PC-3 (cell line): ENCODE data around the gene SULT1B1. TPM values are rescaled to one million over a fixed set of nuclear protein-coding genes. Genes with fewer than 3 reads are reported as not detected.

Experiments used
- ATAC-seq: fragments of 200-7000 bp; cut with Tn5 transposase; 2 replicates; pipeline ENCODE4 v1.9.1; 2020; ENCODE audit warnings: mild to moderate bottlenecking, moderate library complexity
- BruUV-seq: library from RNA; stranded (reverse); fragments of 400-500 nt; replicated peaks from 2 replicates; lab custom pipeline; 2021; lab: Mats Ljungman, UMichigan
- CTCF ChIA-PET: fragments of 300-600 bp; sonication (Branson Sonifier 250); formaldehyde crosslinking; loops from one replicate; lab custom pipeline; 2022; ENCODE audit warnings: antibody characterized with exemption; lab: Charles Lee
- POLR2A ChIA-PET: fragments of 300-600 bp; sonication (Branson Sonifier 250); formaldehyde crosslinking; loops from one replicate; lab custom pipeline; 2022; ENCODE audit warnings: antibody characterized with exemption; ENCODE audit not compliant: unreplicated experiment; lab: Charles Lee
- DNase-seq: peaks from one replicate; pipeline ENCODE4 v3.0.0-alpha.2; 2015
- H2AFZ ChIP-seq: fragments of 300-600 bp; sonication (generic); 2 replicates; pipeline ENCODE4 v1.6.0; 2016; ENCODE audit warnings: antibody characterized with exemption, low read length
- H3F3A ChIP-seq: fragments of 300-600 bp; sonication (generic); one replicate; pipeline ENCODE4 v1.6.0; 2017; ENCODE audit warnings: antibody characterized with exemption, low read length, control low read depth, mild to moderate bottlenecking; ENCODE audit not compliant: unreplicated experiment
- H3K27ac ChIP-seq: fragments of 300-600 bp; sonication (generic); 2 replicates; pipeline ENCODE4 v1.5.1; 2016; ENCODE audit warnings: mild to moderate bottlenecking, low read length
- H3K27me3 ChIP-seq: fragments of 300-600 bp; sonication (generic); 2 replicates; pipeline ENCODE4 v1.6.1; 2016; ENCODE audit warnings: low read length, mixed read lengths
- H3K36me3 ChIP-seq: fragments of 300-600 bp; sonication (generic); 2 replicates; pipeline ENCODE4 v1.6.1; 2016; ENCODE audit warnings: low read depth, mixed run types, low read length, mixed read lengths
- H3K4me1 ChIP-seq: fragments of 300-600 bp; sonication (generic); 2 replicates; pipeline ENCODE4 v1.5.1; 2016; ENCODE audit warnings: low read length; ENCODE audit not compliant: insufficient read depth
- H3K4me2 ChIP-seq: fragments of 300-600 bp; sonication (generic); 2 replicates; pipeline ENCODE4 v1.6.0; 2016; ENCODE audit warnings: low read length
- H3K4me3 ChIP-seq: fragments of 300-600 bp; sonication (generic); 2 replicates; pipeline ENCODE4 v1.5.1; 2016; ENCODE audit warnings: mild to moderate bottlenecking, low read length, mixed read lengths
- H3K79me2 ChIP-seq: fragments of 300-600 bp; sonication (generic); 2 replicates; pipeline ENCODE4 v1.6.1; 2017; ENCODE audit warnings: low read length, mixed read lengths
- H3K9ac ChIP-seq: fragments of 300-600 bp; sonication (generic); 2 replicates; pipeline ENCODE4 v1.6.0; 2016; ENCODE audit warnings: mild to moderate bottlenecking, low read length
- H3K9me2 ChIP-seq: fragments of 300-600 bp; sonication (generic); replicated peaks from 2 replicates; pipeline ENCODE4 v1.6.1; 2016; ENCODE audit warnings: mixed run types, low read length, mixed read lengths
- H3K9me3 ChIP-seq: fragments of 300-600 bp; sonication (generic); 2 replicates; pipeline ENCODE4 v1.6.1; 2016; ENCODE audit warnings: low read length, mixed read lengths
- H4K20me1 ChIP-seq: fragments of 300-600 bp; sonication (generic); 2 replicates; pipeline ENCODE4 v1.6.1; 2016; ENCODE audit warnings: low read length, mixed read lengths
- EZH2 ChIP-seq: fragments of 300-600 bp; sonication (generic); IDR thresholded peaks from one replicate; pipeline ENCODE4 v1.6.1; 2017; ENCODE audit warnings: antibody characterized with exemption, mild to moderate bottlenecking, low read length; ENCODE audit not compliant: unreplicated experiment
- EZH2phosphoT487 ChIP-seq: fragments of 300-600 bp; sonication (generic); IDR thresholded peaks from 2 replicates; pipeline ENCODE4 v1.6.1; 2018; ENCODE audit warnings: mild to moderate bottlenecking, antibody characterized with exemption, low read length, borderline replicate concordance
- intact Hi-C: fragments of 100-400 bp; cut with micrococcal nuclease; formaldehyde crosslinking; loops from 2 replicates; pipeline ENCODE4 v1.9.0; 2023
- total RNA-seq: library from RNA; depleted of rRNA; stranded (reverse); fragments of >200 nt; gene quantifications from 2 replicates; pipeline ENCODE4 v1.2.3, GENCODE V29; 2014; rRNA removed
- TF ChIP-seq, protein P1 (sequence below): fragments of 300-600 bp; sonication (generic); conservative IDR thresholded peaks from 2 replicates; pipeline ENCODE4 v1.5.1; 2017; ENCODE audit warnings: antibody characterized with exemption, low read depth, mild to moderate bottlenecking, low read length

SULT1B1 gene
- total RNA-seq, 1 experiment from 2014 or later, result 0.04 TPM

DNA sequence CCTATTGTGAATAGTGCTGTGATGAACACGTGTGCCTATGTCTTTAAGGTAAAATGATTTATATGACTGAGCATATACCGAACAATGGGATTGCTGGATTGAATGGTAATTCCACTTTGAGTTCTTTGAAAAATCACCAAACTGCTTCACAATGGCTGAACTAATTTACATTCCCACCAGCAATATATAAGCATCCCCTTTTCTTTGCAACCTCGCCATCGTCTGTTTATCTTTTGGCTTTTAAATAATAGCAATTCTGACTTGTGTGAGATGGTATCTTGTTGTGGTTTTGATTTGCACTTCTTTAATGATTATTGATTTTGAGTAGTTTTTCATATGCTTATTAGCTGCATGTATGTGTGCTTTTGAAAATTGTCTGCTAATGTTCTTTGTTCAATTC lies 75.6 kb downstream of the SULT1B1 start:
- H3K4me1 ChIP-seq, result no peaks in the 10 kb centered on the region
- no peaks in the 10 kb centered on the region for H3K79me2 ChIP-seq
- 0 out of 2 replicates have a peak, but pooled peaks cover 4% of the 10 kb centered on the region for H3K27me3 ChIP-seq
- ChIA-PET POLR2A (no interaction called here), CTCF (no interaction called here)
- TF ChIP-seq EZH2 (no peak), EZH2phosphoT487 (no peak)
- TF ChIP-seq, protein P1, sequence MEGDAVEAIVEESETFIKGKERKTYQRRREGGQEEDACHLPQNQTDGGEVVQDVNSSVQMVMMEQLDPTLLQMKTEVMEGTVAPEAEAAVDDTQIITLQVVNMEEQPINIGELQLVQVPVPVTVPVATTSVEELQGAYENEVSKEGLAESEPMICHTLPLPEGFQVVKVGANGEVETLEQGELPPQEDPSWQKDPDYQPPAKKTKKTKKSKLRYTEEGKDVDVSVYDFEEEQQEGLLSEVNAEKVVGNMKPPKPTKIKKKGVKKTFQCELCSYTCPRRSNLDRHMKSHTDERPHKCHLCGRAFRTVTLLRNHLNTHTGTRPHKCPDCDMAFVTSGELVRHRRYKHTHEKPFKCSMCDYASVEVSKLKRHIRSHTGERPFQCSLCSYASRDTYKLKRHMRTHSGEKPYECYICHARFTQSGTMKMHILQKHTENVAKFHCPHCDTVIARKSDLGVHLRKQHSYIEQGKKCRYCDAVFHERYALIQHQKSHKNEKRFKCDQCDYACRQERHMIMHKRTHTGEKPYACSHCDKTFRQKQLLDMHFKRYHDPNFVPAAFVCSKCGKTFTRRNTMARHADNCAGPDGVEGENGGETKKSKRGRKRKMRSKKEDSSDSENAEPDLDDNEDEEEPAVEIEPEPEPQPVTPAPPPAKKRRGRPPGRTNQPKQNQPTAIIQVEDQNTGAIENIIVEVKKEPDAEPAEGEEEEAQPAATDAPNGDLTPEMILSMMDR, result no peak
- DNase-seq (no peak), ATAC-seq (no peak)
- H3F3A ChIP-seq, result no peaks in the 10 kb centered on the region
- no peaks in the 10 kb centered on the region for H3K9me2 ChIP-seq
- no peak overlapping the region for H3K9ac ChIP-seq
- no TSS peak for BruUV-seq
- no peak overlapping the region for H3K27ac ChIP-seq
- no peaks in the 10 kb centered on the region for H3K9me3 ChIP-seq
- H3K4me2 ChIP-seq, result no peak overlapping the region
- H3K4me3 ChIP-seq, result no peak overlapping the region
- intact Hi-C loops, result no loop called here
- H4K20me1 ChIP-seq, result no peaks in the 10 kb centered on the region
- H2AFZ ChIP-seq, result no peak overlapping the region
- H3K36me3 ChIP-seq, result no peaks in the 10 kb centered on the region

Other genes with a start within 250 kb of the SULT1B1 start
- gene UGT2A2, start 121.0 kb downstream of the SULT1B1 start, total RNA-seq, result not detected in 2 replicates
- gene UGT2A1, start 107.4 kb downstream of the SULT1B1 start, total RNA-seq, result not detected in 2 replicates
- gene SULT1E1, start 99.5 kb upstream of the SULT1B1 start, total RNA-seq, result not detected in 2 replicates
- not detected in 2 replicates for gene CSN1S1, start 170.4 kb upstream of the SULT1B1 start, total RNA-seq
- gene CSN2, start 205.1 kb upstream of the SULT1B1 start, total RNA-seq, result not detected in 2 replicates
- not detected in 2 replicates for gene STATH, start 235.3 kb upstream of the SULT1B1 start, total RNA-seq